B cell (primary cell): Measurements from ENCODE around the gene FCHO2.

Source experiments
- EZH2 ChIP-seq: IDR thresholded peaks from 2 replicates; pipeline ENCODE4 v1.6.1; 2012; ENCODE audit warnings: borderline replicate concordance, low read depth, mild to moderate bottlenecking, moderate library complexity, low read length; ENCODE audit not compliant: insufficient read depth, poor library complexity, severe bottlenecking
- TF ChIP-seq, protein P1 (sequence below): fragments of 200-600 bp; IDR thresholded peaks from one replicate; pipeline ENCODE4 v1.8.0; 2022; ENCODE audit warnings: antibody characterized with exemption, mild to moderate bottlenecking

DNA sequence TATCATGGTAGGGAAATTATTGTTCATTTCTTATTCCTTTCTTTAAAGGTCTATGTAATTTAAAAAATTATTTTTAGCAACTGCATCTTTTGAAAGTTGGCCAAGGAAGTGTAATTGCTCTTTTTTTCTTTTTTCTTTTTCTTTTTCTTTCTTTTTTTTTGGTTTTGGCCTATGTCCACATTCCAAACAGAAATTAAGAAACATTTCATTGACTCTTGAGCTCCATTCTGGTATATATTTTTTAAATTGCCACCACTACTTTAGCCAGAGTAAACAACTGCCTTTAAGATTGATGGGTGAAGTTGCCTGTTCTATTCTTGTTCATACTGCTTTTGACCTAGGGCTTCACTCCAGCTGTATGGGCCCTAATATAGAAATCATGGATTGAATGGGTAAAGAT, 88.7 kb downstream of the FCHO2 start:
- TF ChIP-seq, protein P1, sequence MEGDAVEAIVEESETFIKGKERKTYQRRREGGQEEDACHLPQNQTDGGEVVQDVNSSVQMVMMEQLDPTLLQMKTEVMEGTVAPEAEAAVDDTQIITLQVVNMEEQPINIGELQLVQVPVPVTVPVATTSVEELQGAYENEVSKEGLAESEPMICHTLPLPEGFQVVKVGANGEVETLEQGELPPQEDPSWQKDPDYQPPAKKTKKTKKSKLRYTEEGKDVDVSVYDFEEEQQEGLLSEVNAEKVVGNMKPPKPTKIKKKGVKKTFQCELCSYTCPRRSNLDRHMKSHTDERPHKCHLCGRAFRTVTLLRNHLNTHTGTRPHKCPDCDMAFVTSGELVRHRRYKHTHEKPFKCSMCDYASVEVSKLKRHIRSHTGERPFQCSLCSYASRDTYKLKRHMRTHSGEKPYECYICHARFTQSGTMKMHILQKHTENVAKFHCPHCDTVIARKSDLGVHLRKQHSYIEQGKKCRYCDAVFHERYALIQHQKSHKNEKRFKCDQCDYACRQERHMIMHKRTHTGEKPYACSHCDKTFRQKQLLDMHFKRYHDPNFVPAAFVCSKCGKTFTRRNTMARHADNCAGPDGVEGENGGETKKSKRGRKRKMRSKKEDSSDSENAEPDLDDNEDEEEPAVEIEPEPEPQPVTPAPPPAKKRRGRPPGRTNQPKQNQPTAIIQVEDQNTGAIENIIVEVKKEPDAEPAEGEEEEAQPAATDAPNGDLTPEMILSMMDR = no peak
- no peak for TF ChIP-seq EZH2
